Astrocyte (in vitro differentiated cells and primary cell): ENCODE data around the gene TSPEAR. TPM values are rescaled to one million over a fixed set of nuclear protein-coding genes. Genes with fewer than 3 reads are reported as not detected.

Experiments
- DNase-seq: peaks from one replicate; pipeline ENCODE4 v3.0.0-alpha.2; 2010; ENCODE audit warnings: low read depth
- FAIRE-seq: peaks from 2 replicates; lab custom pipeline; 2011; peaks lifted over from hg19 to GRCh38; lab: Jason Lieb, UNC
- H2AFZ ChIP-seq: 2 replicates; pipeline ENCODE4 v1.6.0; 2012; ENCODE audit warnings: low read depth, low read length, inconsistent platforms
- H3K27ac ChIP-seq: 2 replicates; pipeline ENCODE4 v1.5.1; 2011; ENCODE audit warnings: low read depth, low read length, inconsistent platforms
- H3K27me3 ChIP-seq: 2 replicates; pipeline ENCODE4 v1.6.0; 2011; ENCODE audit warnings: low read length, inconsistent platforms; ENCODE audit not compliant: insufficient read depth
- H3K36me3 ChIP-seq: 2 replicates; pipeline ENCODE4 v1.5.1; 2011; ENCODE audit warnings: low read length, inconsistent platforms; ENCODE audit not compliant: insufficient read depth
- H3K4me1 ChIP-seq: 2 replicates; pipeline ENCODE4 v1.5.1; 2011; ENCODE audit warnings: low read length, inconsistent platforms; ENCODE audit not compliant: insufficient read depth
- H3K4me2 ChIP-seq: 2 replicates; pipeline ENCODE4 v1.6.0; 2012; ENCODE audit warnings: low read length, inconsistent platforms
- H3K4me3 ChIP-seq: 2 replicates; pipeline ENCODE4 v1.5.1; 2011; ENCODE audit warnings: low read depth, mild to moderate bottlenecking, low read length, inconsistent platforms; ENCODE audit not compliant: insufficient read depth
- H3K79me2 ChIP-seq: 2 replicates; pipeline ENCODE4 v1.6.0; 2012; ENCODE audit warnings: mild to moderate bottlenecking, low read length, inconsistent platforms; ENCODE audit not compliant: insufficient read depth
- H3K9ac ChIP-seq: 2 replicates; pipeline ENCODE4 v1.6.0; 2012; ENCODE audit warnings: mild to moderate bottlenecking, low read length, inconsistent platforms
- H3K9me3 ChIP-seq: 2 replicates; pipeline ENCODE4 v1.5.1; 2012; ENCODE audit warnings: low read depth, mild to moderate bottlenecking, low read length, inconsistent platforms; ENCODE audit not compliant: insufficient read depth
- H4K20me1 ChIP-seq: 2 replicates; pipeline ENCODE4 v1.6.0; 2012; ENCODE audit warnings: low read length, inconsistent platforms; ENCODE audit not compliant: insufficient read depth
- H3K27ac Mint-ChIP-seq: one replicate; pipeline ENCODE4 v1.8.0; 2021; ENCODE audit warnings: mild to moderate bottlenecking, mixed read lengths; ENCODE audit not compliant: unreplicated experiment
- H3K27me3 Mint-ChIP-seq: one replicate; pipeline ENCODE4 v1.8.0; 2021; ENCODE audit warnings: low read depth, mixed read lengths; ENCODE audit not compliant: unreplicated experiment
- H3K36me3 Mint-ChIP-seq: one replicate; pipeline ENCODE4 v1.8.0; 2021; ENCODE audit warnings: low read depth, mixed read lengths; ENCODE audit not compliant: unreplicated experiment
- H3K4me1 Mint-ChIP-seq: one replicate; pipeline ENCODE4 v1.8.0; 2021; ENCODE audit warnings: low read depth, mixed read lengths; ENCODE audit not compliant: unreplicated experiment
- H3K4me3 Mint-ChIP-seq: one replicate; pipeline ENCODE4 v1.8.0; 2021; ENCODE audit warnings: mild to moderate bottlenecking, moderate library complexity, mixed read lengths; ENCODE audit not compliant: unreplicated experiment
- H3K9me3 Mint-ChIP-seq: one replicate; pipeline ENCODE4 v1.8.0; 2021; ENCODE audit warnings: mild to moderate bottlenecking, mixed read lengths; ENCODE audit not compliant: unreplicated experiment
- CTCF ChIP-seq: IDR thresholded peaks from 2 replicates; pipeline ENCODE4 v1.5.1; 2011; ENCODE audit warnings: low read depth, mild to moderate bottlenecking, inconsistent platforms, low read length, moderate library complexity; ENCODE audit not compliant: insufficient read depth
- EZH2 ChIP-seq: IDR thresholded peaks from 2 replicates; pipeline ENCODE4 v1.6.1; 2012; ENCODE audit warnings: mild to moderate bottlenecking, low read length, inconsistent platforms; ENCODE audit not compliant: insufficient read depth
- total RNA-seq: library from RNA; stranded (reverse); gene quantifications from 2 replicates; pipeline ENCODE4 v1.2.1, GENCODE V29; 2021

Gene TSPEAR
- total RNA-seq, 1 donor from 2014 or later, result not detected

- Histone ChIP-seq H3K27me3 (no peaks in the 10 kb centered on the region), H3K4me1 (no peaks in the 10 kb centered on the region), H3K9me3 (no peaks in the 10 kb centered on the region), H3K9ac (no peak overlapping the region), H3K4me3 (no peak overlapping the region), H3K4me2 (no peak overlapping the region), H3K79me2 (no peaks in the 10 kb centered on the region), H3K36me3 (no peaks in the 10 kb centered on the region), H4K20me1 (no peaks in the 10 kb centered on the region), H3K27ac (no peak overlapping the region), H2AFZ (no peak overlapping the region)
- DNase-seq (no peak), FAIRE-seq (no peak)
- Mint-ChIP-seq H3K4me1 (no peaks in the 10 kb centered on the region), H3K27me3 (peaks cover 3% of the 10 kb centered on the region), H3K27ac (no peak overlapping the region), H3K9me3 (no peaks in the 10 kb centered on the region), H3K4me3 (no peak overlapping the region), H3K36me3 (no peaks in the 10 kb centered on the region)
- TF ChIP-seq CTCF (no peak), EZH2 (no peak)
Measured at GRCh38 chr21:44473915-44474555, 237.3 kb downstream of the TSPEAR start.

- H3K4me3 Mint-ChIP-seq, result no peak overlapping the region
- Histone ChIP-seq H3K4me2 (no peak overlapping the region), H2AFZ (no peak overlapping the region), H3K36me3 (no peaks in the 10 kb centered on the region), H3K79me2 (no peaks in the 10 kb centered on the region), H3K9ac (no peak overlapping the region), H3K27ac (no peak overlapping the region), H3K4me1 (no peaks in the 10 kb centered on the region), H3K27me3 (no peaks in the 10 kb centered on the region), H3K9me3 (no peaks in the 10 kb centered on the region), H4K20me1 (no peaks in the 10 kb centered on the region), H3K4me3 (no peak overlapping the region)
- FAIRE-seq (no peak), DNase-seq (no peak)
- peaks cover 7% of the 10 kb centered on the region for H3K27me3 Mint-ChIP-seq
- H3K9me3 Mint-ChIP-seq, result no peaks in the 10 kb centered on the region
- H3K27ac Mint-ChIP-seq, result no peak overlapping the region
- H3K4me1 Mint-ChIP-seq, result no peaks in the 10 kb centered on the region
- H3K36me3 Mint-ChIP-seq, result no peaks in the 10 kb centered on the region
- TF ChIP-seq CTCF (no peak), EZH2 (no peak)
Measured at GRCh38 chr21:44471996-44472395, 239.4 kb downstream of the TSPEAR start.

GRCh38 chr21:44471341-44471740, 240.0 kb downstream of the TSPEAR start:
- Histone ChIP-seq H3K9ac (no peak overlapping the region), H3K4me1 (no peaks in the 10 kb centered on the region), H3K27ac (no peak overlapping the region), H3K4me2 (no peak overlapping the region), H4K20me1 (no peaks in the 10 kb centered on the region), H2AFZ (no peak overlapping the region), H3K4me3 (no peak overlapping the region), H3K9me3 (no peaks in the 10 kb centered on the region), H3K36me3 (no peaks in the 10 kb centered on the region), H3K27me3 (no peaks in the 10 kb centered on the region), H3K79me2 (no peaks in the 10 kb centered on the region)
- FAIRE-seq (no peak), DNase-seq (no peak)
- no peak for TF ChIP-seq CTCF
- TF ChIP-seq EZH2, result no peak
- Mint-ChIP-seq H3K36me3 (no peaks in the 10 kb centered on the region), H3K27ac (no peak overlapping the region), H3K4me3 (no peak overlapping the region), H3K9me3 (no peaks in the 10 kb centered on the region), H3K4me1 (no peaks in the 10 kb centered on the region), H3K27me3 (peaks cover 10% of the 10 kb centered on the region)
